Erythroblast (primary cell): ENCODE results near the gene CSTF3.
"Not testable (repeated sequence)": the region's sequence is repeated elsewhere in the genome, so short reads cannot be mapped to it uniquely, and the experiment has no call there.

ENCODE experiments used
- GATA1 ChIP-seq: IDR thresholded peaks from 2 replicates; pipeline ENCODE4 v1.6.1; 2011; ENCODE audit warnings: low read depth, mild to moderate bottlenecking, control low read depth, low read length, moderate library complexity
- POLR2A ChIP-seq: IDR thresholded peaks from 2 replicates; pipeline ENCODE4 v1.6.1; 2011; ENCODE audit warnings: mild to moderate bottlenecking, low read length

- TF ChIP-seq POLR2A, GATA1: not testable (repeated sequence)
These were observed 38.6 kb downstream of the CSTF3 start for GRCh38 chr11:33122696-33123095.
